Measurements from ENCODE around the gene AKIRIN1.

GRCh38 chr1:39023140-39023539 is 32.1 kb downstream of the AKIRIN1 start:
- TF ChIP-seq CTCF (IDR thresholded peaks at IDR 0.05 in 4 of 5, conservative IDR thresholded peaks at IDR 0.05 in 1 of 5) (no peak), POLR2A (IDR thresholded peaks at IDR 0.05) (no peak)

Measured in gastrocnemius medialis (tissue), 4 donors.